Loucy (cell line): Measurements from ENCODE around the gene ECHS1.

Source experiments
- H2AFZ ChIP-seq: fragments of 200-600 bp; sonication (generic); 2 replicates; pipeline ENCODE4 v1.6.0; 2016; ENCODE audit warnings: antibody characterized with exemption, mild to moderate bottlenecking, low read length, moderate library complexity
- H3F3A ChIP-seq: fragments of 200-600 bp; 2 replicates; pipeline ENCODE4 v1.6.0; 2016; ENCODE audit warnings: antibody characterized with exemption, low read depth, mild to moderate bottlenecking
- H3K27me3 ChIP-seq: fragments of 200-600 bp; sonication (generic); 2 replicates; pipeline ENCODE4 v1.6.1; 2014; ENCODE audit warnings: low read length, mild to moderate bottlenecking; ENCODE audit not compliant: insufficient read depth, poor library complexity, severe bottlenecking
- H3K36me3 ChIP-seq: fragments of 200-600 bp; sonication (generic); 2 replicates; pipeline ENCODE4 v1.6.1; 2016; ENCODE audit warnings: low read length; ENCODE audit not compliant: insufficient read depth
- H3K4me1 ChIP-seq: fragments of 200-600 bp; sonication (generic); 2 replicates; pipeline ENCODE4 v1.5.1; 2014; ENCODE audit warnings: low read length, mild to moderate bottlenecking; ENCODE audit not compliant: insufficient read depth, poor library complexity, severe bottlenecking
- H3K4me2 ChIP-seq: fragments of 200-600 bp; sonication (generic); 2 replicates; pipeline ENCODE4 v1.6.0; 2014; ENCODE audit warnings: antibody characterized with exemption, low read length, low read depth, mild to moderate bottlenecking; ENCODE audit not compliant: poor library complexity, severe bottlenecking
- H3K4me3 ChIP-seq: fragments of 200-600 bp; sonication (generic); 2 replicates; pipeline ENCODE4 v1.5.1; 2014; ENCODE audit warnings: low read length, mild to moderate bottlenecking, mixed read lengths; ENCODE audit not compliant: poor library complexity, severe bottlenecking
- H3K79me2 ChIP-seq: fragments of 200-600 bp; sonication (generic); 2 replicates; pipeline ENCODE4 v1.6.1; 2014; ENCODE audit warnings: low read length; ENCODE audit not compliant: insufficient read depth
- H3K9ac ChIP-seq: fragments of 200-600 bp; sonication (generic); 2 replicates; pipeline ENCODE4 v1.6.0; 2014; ENCODE audit warnings: mild to moderate bottlenecking, low read depth, low read length, moderate library complexity; ENCODE audit not compliant: poor library complexity, severe bottlenecking
- H3K9me2 ChIP-seq: fragments of 200-600 bp; sonication (generic); replicated peaks from 2 replicates; pipeline ENCODE4 v1.6.1; 2016; ENCODE audit warnings: low read depth, low read length, mixed read lengths
- H3K9me3 ChIP-seq: fragments of 200-600 bp; sonication (generic); 2 replicates; pipeline ENCODE4 v1.6.1; 2014; ENCODE audit warnings: mild to moderate bottlenecking, antibody characterized with exemption, low read length, low read depth; ENCODE audit not compliant: insufficient read depth
- H4K20me1 ChIP-seq: fragments of 200-600 bp; sonication (generic); 2 replicates; pipeline ENCODE4 v1.6.0; 2014; ENCODE audit warnings: antibody characterized with exemption, low read length, mild to moderate bottlenecking; ENCODE audit not compliant: insufficient read depth, poor library complexity, severe bottlenecking
- EZH2phosphoT487 ChIP-seq: fragments of 200-600 bp; IDR thresholded peaks from 2 replicates; pipeline ENCODE4 v1.6.1; 2018; ENCODE audit warnings: antibody characterized with exemption, mild to moderate bottlenecking, moderate library complexity, borderline replicate concordance
- TF ChIP-seq, protein P1 (sequence below): fragments of 200-600 bp; sonication (generic); conservative IDR thresholded peaks from 2 replicates; pipeline ENCODE4 v1.5.1; 2014; ENCODE audit warnings: mild to moderate bottlenecking, antibody characterized with exemption, low read length

The ECHS1 gene

DNA sequence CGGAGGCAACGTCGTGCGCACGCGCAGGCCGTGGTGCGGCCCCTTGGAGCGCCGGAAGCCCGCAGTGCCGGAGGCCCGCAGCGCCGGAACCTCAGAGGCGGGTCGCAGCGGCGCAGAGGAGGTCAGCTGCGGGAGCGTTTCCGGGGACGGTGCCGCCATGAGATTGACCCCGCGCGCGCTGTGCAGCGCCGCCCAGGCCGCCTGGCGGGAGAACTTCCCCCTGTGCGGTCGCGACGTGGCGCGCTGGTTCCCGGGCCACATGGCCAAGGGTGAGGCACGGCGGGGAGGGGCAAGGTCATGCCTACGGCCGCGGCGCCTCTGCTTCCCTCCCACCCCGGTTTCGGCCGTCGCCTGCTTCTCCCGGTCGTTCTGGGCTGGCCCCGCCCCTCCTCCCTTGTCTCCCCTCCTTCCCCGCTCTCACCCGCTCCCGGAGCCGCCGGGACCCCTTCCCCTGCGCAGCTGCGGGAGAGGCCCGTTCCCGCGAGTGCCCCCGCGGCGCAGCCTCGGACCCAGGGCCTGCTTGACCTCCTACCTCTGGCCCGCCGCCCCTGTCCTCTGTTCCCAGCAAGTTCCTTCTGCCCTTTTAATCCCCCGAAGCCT, 21.0 kb upstream of the ECHS1 start, which contains the start of gene MTG1:
Gene MTG1, plus strand, starts transcription at position 94 of the 600 bp plus-strand sequence. Its CDS starts 64 bp downstream, at position 158.
- peaks cover 44% of the 10 kb centered on the region for H3K79me2 ChIP-seq
- peaks cover 10% of the 10 kb centered on the region; the same call in 1 of the 2 replicates for H3F3A ChIP-seq
- H3K9ac ChIP-seq = peak within 1 kb of the TSS; percentile 99
- H3K9me3 ChIP-seq = no peaks in the 10 kb centered on the region
- peaks cover 9% of the 10 kb centered on the region for H3K36me3 ChIP-seq
- no peaks in the 10 kb centered on the region for H3K9me2 ChIP-seq
- H4K20me1 ChIP-seq = peaks cover 14% of the 10 kb centered on the region
- H2AFZ ChIP-seq = peak within 1 kb of the TSS; percentile 87
- H3K4me3 ChIP-seq = peak within 1 kb of the TSS; percentile 100
- no peaks in the 10 kb centered on the region for H3K27me3 ChIP-seq
- TF ChIP-seq EZH2phosphoT487 = no peak
- TF ChIP-seq, protein P1, sequence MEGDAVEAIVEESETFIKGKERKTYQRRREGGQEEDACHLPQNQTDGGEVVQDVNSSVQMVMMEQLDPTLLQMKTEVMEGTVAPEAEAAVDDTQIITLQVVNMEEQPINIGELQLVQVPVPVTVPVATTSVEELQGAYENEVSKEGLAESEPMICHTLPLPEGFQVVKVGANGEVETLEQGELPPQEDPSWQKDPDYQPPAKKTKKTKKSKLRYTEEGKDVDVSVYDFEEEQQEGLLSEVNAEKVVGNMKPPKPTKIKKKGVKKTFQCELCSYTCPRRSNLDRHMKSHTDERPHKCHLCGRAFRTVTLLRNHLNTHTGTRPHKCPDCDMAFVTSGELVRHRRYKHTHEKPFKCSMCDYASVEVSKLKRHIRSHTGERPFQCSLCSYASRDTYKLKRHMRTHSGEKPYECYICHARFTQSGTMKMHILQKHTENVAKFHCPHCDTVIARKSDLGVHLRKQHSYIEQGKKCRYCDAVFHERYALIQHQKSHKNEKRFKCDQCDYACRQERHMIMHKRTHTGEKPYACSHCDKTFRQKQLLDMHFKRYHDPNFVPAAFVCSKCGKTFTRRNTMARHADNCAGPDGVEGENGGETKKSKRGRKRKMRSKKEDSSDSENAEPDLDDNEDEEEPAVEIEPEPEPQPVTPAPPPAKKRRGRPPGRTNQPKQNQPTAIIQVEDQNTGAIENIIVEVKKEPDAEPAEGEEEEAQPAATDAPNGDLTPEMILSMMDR = no peak
- H3K4me2 ChIP-seq = peak within 1 kb of the TSS; percentile 99
- H3K4me1 ChIP-seq = peaks cover 56% of the 10 kb centered on the region

DNA sequence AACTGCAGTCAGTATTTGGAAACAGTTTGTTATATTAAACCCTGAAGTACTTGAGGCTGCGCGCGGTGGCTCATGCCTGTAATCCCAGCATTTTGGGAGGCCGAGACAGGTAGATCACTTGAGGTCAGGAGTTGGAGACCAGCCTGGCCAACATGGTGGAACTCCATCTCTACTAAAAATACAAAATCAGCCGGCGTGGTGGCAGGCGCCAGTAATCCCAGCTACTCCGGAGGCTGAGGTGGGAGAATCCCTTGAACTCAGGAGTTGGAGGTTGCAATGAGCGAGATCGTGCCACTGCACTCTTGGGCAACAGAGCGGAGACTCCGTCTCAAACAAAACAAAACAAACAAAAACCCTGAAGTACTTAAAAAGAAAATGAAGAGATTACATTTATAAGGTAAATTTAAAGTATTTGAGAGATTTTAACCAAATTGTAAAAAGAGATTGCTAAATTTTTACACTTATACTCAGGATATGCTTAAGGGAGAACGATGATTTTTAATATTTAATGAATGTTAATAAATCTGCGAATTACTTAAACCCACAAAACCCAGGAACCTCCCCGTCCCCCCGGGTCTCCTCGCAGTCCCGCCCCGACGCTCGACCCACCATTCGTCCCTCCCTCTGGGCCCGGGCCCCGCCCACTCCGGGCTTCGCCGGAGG, 20.4 kb upstream of the ECHS1 start:
- Histone ChIP-seq H3K4me3 (peak overlapping the region; percentile 100), H3F3A (peaks cover 10% of the 10 kb centered on the region; the same call in 1 of the 2 replicates)
- TF ChIP-seq EZH2phosphoT487 = no peak
- TF ChIP-seq, protein P1 = no peak

DNA sequence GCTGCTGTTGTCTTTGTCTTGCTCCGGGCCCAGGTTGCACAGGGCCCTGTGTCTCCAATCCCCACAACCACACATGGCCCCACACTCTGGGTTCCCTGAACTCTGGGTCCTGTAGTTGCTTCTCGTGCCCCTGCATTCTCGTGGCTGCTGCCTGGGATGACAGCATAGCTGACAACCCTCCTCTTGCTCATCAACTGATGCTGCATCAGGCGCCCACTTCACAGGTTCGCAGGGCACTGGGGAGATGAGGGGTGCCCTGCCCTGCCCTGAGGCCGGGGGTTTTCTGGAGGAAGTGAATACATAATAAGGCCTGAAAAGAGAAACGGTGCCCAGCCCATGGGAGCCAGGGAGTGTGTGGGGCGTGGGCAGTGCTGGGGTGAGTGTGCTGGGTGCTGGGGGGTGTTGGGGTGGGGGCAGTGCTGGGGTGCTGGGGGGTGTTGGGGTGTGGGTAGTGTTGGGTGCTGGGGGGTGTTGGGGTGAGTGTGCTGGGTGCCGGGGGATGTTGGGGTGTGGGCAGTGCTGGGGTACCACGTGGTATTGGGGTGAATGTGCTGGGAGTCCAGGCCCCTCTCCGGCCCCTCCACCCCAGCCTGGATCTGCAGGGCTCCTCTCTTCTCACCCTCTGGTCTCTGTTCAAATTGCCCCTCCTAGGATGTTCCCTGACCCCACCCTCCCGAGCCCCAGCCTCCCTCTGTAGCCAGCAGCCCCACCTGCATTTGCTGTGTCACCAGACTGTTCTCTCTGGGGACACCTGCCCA, 18.8 kb upstream of the ECHS1 start:
- peaks cover 65% of the 10 kb centered on the region for H3K4me1 ChIP-seq
- H3K9ac ChIP-seq = no peak overlapping the region

More for the DNA sequence above, 20.4 kb upstream of the ECHS1 start:
- no peaks in the 10 kb centered on the region for H3K9me3 ChIP-seq
- H4K20me1 ChIP-seq = peaks cover 14% of the 10 kb centered on the region
- H2AFZ ChIP-seq = peak overlapping the region; percentile 87
- H3K4me2 ChIP-seq = peak overlapping the region; percentile 99
- H3K4me1 ChIP-seq = peaks cover 59% of the 10 kb centered on the region
- H3K79me2 ChIP-seq = peaks cover 39% of the 10 kb centered on the region
- no peaks in the 10 kb centered on the region for H3K9me2 ChIP-seq
- no peaks in the 10 kb centered on the region for H3K27me3 ChIP-seq
- peak overlapping the region; percentile 99 for H3K9ac ChIP-seq
- H3K36me3 ChIP-seq = peaks cover 3% of the 10 kb centered on the region

More for the DNA sequence above, 18.8 kb upstream of the ECHS1 start:
- Histone ChIP-seq H3K36me3 (no peaks in the 10 kb centered on the region), H3K4me2 (no peak overlapping the region), H3F3A (peaks cover 10% of the 10 kb centered on the region; the same call in 1 of the 2 replicates), H3K9me3 (no peaks in the 10 kb centered on the region), H3K27me3 (no peaks in the 10 kb centered on the region), H3K9me2 (no peaks in the 10 kb centered on the region), H2AFZ (no peak overlapping the region), H3K4me3 (no peak overlapping the region), H4K20me1 (peaks cover 14% of the 10 kb centered on the region), H3K79me2 (peaks cover 26% of the 10 kb centered on the region)
- TF ChIP-seq EZH2phosphoT487 = no peak
- TF ChIP-seq, protein P1 = no peak
